Activated CD8-positive, alpha-beta memory T cell treated with anti-CD3 and anti-CD28 coated beads for 48 hours (primary cell): ENCODE data around the gene TSC2.
A peak's percentile ranks its signal among the peaks of the same experiment; 100 is the strongest.

ENCODE experiments used
- DNase-seq, 3 experiments: peaks; one replicate each; pipeline ENCODE4 v3.0.0-alpha.2; 2020; ENCODE audit warnings: low read depth in 2 of 3, low spot score in 2 of 3

The TSC2 gene

DNA sequence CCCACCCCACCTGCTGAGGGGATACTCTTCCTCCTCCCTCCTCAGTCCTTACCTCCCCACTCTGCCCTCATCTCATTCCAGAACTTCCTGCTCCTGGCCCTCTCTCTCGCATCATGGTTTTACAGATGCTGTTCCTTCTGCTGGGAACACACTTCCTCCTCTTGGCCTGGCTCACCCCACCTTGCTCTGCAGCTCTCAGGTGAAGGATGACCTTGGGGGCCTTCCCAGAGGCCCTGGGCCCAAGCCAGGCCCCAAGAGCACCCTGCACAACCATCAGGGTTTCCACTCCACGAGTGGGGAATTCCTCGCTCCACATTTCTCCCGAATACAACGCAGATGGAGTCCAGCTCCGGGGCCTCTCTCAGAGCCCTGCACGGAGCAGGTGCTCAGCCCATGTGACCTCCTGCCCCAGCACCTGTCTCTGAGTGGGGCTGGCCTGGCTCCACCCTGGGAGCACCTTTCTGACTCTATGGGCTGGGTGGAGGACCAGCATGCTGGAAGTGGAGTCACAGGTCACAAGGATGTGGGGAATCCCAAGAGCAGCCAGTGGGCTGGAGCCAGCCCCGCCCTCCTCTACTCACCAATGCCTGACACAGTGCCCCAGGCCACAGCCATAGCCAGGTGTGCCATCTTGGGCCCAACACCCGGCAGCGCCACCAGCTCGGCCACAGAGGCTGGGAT is 4.7 kb upstream of the TSC2 start:
- DNase-seq, result no peak

DNA sequence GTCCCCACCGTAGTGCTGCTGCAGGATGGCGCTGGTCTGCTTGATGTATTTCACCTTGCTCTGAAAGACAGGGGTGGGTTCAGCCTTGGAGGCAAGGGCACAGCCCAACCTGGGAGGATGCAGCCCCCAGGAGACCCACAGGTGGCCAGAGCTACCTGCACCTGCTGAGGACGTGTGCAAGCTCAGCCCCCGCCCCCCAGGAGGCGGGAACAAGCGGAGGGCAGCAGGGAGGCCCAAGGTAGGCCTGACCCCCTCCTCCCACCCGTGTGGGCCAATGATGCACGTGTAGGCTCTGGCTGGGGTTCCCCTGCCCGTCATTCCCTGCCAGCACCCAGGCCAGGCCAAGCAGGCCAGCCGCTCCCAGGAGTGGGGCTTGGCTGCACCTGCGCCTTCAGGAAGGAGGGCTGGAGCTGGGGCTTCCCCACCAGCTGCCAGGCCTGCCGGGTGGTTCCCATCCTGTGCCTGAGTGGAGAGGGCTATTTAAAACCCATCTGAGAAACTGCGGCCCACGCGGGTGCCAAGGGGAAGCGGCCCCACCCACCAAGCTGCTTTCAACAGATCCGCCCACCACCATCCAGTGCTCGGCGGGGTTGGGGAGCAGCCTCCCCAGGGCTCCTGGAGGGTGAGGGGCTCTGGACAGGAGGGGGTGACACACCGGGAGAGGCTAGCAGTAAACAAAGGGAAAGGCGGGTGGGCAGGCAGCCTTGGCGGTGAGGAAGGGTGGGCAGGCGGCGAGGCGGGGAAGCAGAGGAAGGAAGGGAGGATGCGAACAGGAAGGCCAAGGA is 3.9 kb upstream of the TSC2 start:
- no peak for DNase-seq

GRCh38 chr16:2044541-2044940 is 3.2 kb upstream of the TSC2 start:
- DNase-seq, result no peak

DNA sequence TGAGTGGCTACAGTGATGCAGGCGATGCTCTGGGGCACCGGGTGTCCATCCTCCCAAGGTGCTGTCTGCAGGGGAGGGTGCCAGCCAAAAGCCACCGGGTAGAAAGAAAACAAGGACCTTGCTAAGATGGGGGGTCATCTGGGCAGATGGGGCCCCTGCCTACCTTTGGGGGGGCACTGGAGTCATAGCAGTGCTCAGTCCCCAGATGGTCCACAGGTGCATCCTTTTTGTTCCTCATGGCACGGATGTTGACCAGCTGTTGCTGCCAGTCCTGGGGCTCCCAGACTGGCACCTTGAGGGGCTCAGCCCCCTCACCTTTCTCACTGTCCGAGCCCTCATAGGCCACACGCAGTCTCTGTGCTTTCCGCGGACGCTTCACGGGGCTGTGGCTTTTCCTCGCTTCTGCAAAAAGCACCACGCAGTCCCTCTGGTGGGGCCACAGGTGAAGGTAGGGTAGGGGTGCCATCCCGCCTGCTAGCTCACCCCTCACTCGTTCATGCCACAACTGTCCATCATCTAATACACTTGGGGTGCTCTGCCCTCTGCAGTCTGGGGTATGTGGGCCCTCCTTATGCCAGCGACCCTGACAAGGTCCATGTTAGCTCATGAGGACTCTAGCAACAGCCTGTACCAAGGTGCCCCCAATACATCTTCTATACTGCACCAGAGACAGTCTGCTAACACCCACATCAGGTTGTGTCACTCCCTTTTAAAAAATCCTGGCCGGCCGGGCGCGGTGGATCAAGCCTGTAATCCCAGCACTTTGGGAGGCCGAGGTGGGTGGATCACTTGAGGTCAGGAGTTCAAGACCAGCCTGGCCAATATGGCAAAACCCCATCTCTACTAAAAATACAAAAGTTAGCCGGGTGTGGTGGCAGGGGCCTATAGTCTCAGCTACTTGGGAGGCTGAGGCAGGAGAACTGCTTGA is 1.6 kb upstream of the TSC2 start:
- DNase-seq, result no peak

DNA sequence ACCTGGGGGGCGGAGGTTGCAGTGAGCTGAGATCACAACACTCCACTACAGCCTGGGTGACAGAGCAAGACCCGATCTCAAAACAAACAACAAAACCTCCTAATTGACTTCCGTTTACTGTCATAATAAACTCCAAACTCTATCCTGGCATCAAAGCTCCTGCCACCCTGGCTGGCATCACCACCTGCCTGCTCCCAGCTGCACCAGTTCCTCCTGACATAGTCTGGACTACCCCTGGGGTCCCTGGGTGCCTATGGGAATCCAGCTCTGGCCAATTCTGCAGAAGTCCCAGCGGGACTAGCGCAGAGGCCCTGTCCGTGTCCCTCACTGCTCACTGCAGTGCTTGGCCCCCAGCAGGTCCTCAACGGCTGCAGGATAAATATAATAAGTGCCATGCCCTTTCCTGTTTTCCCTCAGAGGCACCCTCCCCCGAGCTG is 874 bp upstream of the TSC2 start:
- no peak for DNase-seq

GRCh38 chr16:2048116-2048543 is 345 bp downstream of the TSC2 start:
- DNase-seq, result peak in 1 of 3 experiments; percentile 10

- DNase-seq, result no peak
These were observed 5.4 kb downstream of the TSC2 start for GRCh38 chr16:2053211-2053610.

DNA sequence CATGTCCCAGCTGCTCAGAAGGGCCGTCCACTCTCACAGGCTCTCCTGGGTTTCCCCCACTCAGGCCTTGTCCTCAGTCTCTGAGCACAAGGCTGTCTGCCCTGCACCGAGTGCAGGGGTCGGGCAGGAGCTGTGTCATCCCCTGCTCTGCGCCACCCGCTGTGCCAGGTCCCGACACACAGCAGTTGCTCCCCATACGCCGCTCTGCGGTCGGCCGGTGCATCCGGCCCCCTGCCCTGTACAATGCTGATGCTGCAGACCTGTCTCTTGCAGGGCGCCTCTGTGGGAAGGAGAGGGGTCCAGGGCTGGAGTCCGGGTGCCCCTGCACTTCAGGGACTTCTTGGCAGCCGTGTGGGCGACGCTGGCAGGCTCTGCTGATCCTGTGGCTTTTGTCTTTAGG is 6.1 kb downstream of the TSC2 start:
- no peak for DNase-seq

DNA sequence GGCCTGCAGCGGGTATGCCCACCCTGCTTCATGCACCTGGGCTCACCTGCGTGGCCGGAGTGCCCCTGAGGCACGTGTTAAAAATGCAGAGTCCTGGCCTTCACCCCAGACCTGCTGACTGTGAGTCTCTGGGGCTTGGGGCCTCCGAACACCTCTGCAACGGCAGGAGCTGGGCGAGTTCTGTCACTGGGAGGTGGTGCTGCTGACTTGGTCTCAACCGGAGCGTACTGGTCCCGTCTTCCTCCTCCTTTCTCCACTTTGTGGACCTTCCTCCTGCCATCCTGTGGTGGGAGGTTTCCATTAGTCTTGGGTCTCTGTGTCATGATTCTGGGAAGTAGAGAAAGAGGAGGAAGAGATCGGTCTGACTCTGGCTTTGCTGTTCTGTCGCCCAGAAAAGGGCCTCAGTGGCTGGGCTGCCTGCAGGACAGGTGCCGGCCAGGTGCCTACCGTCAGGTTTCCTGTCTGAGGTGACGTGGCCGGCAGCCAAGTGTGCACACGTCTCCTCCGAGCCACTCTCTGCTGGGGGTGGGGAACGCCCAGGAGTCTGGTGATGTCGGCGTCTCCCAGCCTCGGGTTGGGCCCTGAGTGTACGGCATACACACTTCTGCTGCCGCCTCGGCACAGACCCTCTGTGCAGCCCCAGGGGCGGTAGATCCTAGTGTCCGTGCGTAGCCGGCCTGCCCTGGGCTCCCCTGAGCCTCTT is 6.9 kb downstream of the TSC2 start:
- DNase-seq, result no peak

- no peak for DNase-seq
These were observed 8.3 kb downstream of the TSC2 start for GRCh38 chr16:2056077-2056476.

GRCh38 chr16:2056681-2057407 is 9.1 kb downstream of the TSC2 start:
- DNase-seq, result no peak

DNA sequence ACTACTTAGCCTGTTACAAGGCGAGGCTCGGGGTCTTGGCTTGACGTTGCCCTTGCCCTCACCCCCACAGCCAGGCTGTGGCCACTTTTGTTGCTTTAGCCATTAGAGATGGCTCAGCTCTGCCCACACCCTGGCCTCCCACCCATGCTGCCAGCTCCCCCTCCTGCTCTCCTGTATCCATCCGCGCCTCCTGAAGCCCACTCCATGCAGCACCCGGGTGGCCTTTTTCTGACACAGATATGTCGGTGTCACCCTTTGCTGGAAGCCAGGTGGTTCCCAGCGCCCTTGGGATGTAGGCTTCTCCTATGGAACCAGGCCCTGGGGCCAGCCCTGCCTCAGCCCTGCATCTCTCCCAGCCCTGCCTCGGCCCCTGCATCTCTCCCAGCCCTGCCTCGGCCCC is 9.7 kb downstream of the TSC2 start:
- DNase-seq, result no peak

- no peak for DNase-seq
These were observed 10.6 kb downstream of the TSC2 start for GRCh38 chr16:2058420-2058819.

GRCh38 chr16:2058872-2059271 is 11.1 kb downstream of the TSC2 start:
- DNase-seq, result no peak

- DNase-seq, result no peak
These were observed 12.6 kb downstream of the TSC2 start for GRCh38 chr16:2060346-2060745.

GRCh38 chr16:2061023-2061422 is 13.2 kb downstream of the TSC2 start:
- DNase-seq, result no peak

DNA sequence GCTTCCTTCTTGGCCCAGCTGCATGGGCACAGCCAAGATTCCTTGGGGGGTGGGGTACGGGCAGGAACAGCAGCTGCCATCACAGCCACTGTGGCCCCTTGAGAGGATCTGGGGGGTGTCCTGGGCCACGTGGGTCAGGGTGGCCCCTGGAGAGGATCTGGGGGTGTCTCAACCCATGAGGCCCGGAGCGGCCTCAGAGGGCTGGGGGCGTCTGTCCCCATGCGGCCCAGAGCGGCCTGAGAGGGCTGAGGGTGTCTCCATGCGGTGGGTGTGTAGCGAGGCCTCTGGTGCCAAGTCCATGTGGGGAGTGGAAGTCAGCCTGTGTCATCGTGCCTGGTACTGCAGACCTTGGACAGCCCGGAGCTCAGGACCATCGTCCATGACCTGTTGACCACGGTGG is 13.7 kb downstream of the TSC2 start:
- no peak for DNase-seq

GRCh38 chr16:2062801-2063200 is 15.0 kb downstream of the TSC2 start:
- DNase-seq, result no peak

DNA sequence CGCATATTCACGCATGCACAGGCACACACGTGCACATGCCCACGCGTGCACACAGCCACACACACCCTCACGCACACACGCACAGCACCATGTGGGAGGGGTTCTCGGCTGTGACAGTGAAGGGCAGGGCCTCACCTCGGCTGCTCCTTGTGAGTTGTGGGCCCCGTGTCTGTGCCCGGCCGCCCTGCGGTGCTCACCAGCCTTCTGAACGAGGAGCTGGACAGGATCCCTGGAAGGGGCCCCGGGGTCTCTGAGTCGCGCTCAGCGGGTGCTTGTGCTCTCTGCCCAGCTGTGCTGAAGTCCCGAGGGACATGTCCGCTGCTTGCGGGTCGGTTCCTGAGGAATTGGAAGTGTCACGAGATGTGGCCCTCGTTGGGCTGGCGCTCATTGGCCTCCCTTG is 16.1 kb downstream of the TSC2 start:
- DNase-seq, result no peak

DNA sequence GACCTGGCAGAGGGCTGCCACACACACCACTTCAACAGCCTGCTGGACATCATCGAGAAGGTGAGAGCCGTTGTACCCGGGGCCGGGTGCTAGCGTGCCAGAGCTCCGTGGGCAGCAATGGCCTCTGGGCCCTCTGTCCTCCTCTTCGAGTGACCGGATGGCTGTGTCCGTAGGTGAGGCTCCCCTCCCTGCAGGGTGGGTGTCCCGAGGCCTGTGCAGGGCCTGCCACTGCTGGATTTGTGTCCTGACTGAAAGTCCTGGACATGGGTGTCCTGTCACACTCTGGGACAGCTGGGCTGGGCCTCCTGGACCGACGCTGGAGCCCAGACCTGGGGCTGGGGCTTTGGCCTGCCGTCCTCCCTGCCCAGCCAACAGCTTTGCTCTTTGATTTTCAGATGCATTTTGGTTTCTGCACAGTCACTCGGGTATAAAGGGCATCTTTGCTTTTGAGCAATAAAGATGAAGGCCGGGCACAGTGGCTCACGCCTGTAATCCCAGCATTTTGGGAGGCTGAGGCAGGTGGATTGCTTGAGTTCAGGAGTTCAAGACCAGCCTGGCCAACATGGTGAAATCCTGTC is 16.7 kb downstream of the TSC2 start:
- no peak for DNase-seq
